ENCODE measurements around the gene DNAH6.

The DNAH6 gene

GRCh38 chr2:84725717-84726116 lies 209.4 kb downstream of the DNAH6 start:
- H2BK120ac ChIP-seq (ENCODE audit: insufficient read depth, low read length, poor library complexity), result no peak overlapping the region
- H2AK5ac ChIP-seq (ENCODE audit: low read length), result no peak overlapping the region
- no peaks in the 10 kb centered on the region for H3K79me1 ChIP-seq (ENCODE audit: low read length)
- no peak overlapping the region for H4K8ac ChIP-seq (ENCODE audit: low read depth, low read length)
- H3K9me3 ChIP-seq (ENCODE audit: insufficient read depth, low read depth, low read length), result no peaks in the 10 kb centered on the region
- H3K27ac ChIP-seq (ENCODE audit: low read depth, low read length), result no peak overlapping the region
- H3K4me3 ChIP-seq (ENCODE audit: low read depth, low read length), result no peak overlapping the region
- no peaks in the 10 kb centered on the region for H3K79me2 ChIP-seq (ENCODE audit: control insufficient read depth, insufficient read depth, low read length, poor library complexity)
- H3K36me3 ChIP-seq (ENCODE audit: control insufficient read depth in 1 of 2, insufficient read depth in 2 of 2, low read length in 2 of 2), result no peaks in the 10 kb centered on the region
- no peak overlapping the region for H3K14ac ChIP-seq (ENCODE audit: low read length)
- H3K9ac ChIP-seq (ENCODE audit: low read length), result no peak overlapping the region
- H2AFZ ChIP-seq (ENCODE audit: insufficient read depth, low read length, poor library complexity), result no peak overlapping the region
- H4K91ac ChIP-seq (ENCODE audit: low read depth, low read length), result no peak overlapping the region
- no peaks in the 10 kb centered on the region for H3K27me3 ChIP-seq (ENCODE audit: insufficient read depth, low read length)
- DNase-seq, result no peak
- no peak overlapping the region for H3K23ac ChIP-seq (ENCODE audit: low read length)
- H3K4me1 ChIP-seq (ENCODE audit: control insufficient read depth in 1 of 2, insufficient read depth in 2 of 2, low read length in 2 of 2), result no peaks in the 10 kb centered on the region
- H3K4ac ChIP-seq (ENCODE audit: low read depth, low read length), result no peak overlapping the region
- no CpG with 5 or more reads among the region's 1 CpG for WGBS (ENCODE audit: extremely low coverage, insufficient coverage, insufficient read length)
- no peak overlapping the region for H2BK12ac ChIP-seq (ENCODE audit: low read length)
- no peak overlapping the region for H4K12ac ChIP-seq (ENCODE audit: low read depth, low read length)
- no peak overlapping the region for H3K18ac ChIP-seq (ENCODE audit: low read length)
- no peak overlapping the region for H2BK5ac ChIP-seq (ENCODE audit: low read depth, low read length, poor library complexity)
- no peak overlapping the region for H3K4me2 ChIP-seq (ENCODE audit: low read length)

- H3K23ac ChIP-seq (ENCODE audit: low read length), result no peak overlapping the region
- H3K4me1 ChIP-seq (ENCODE audit: control insufficient read depth in 1 of 2, insufficient read depth in 2 of 2, low read length in 2 of 2), result no peaks in the 10 kb centered on the region
- no peak overlapping the region for H4K91ac ChIP-seq (ENCODE audit: low read depth, low read length)
- no peaks in the 10 kb centered on the region for H3K79me2 ChIP-seq (ENCODE audit: control insufficient read depth, insufficient read depth, low read length, poor library complexity)
- no peak overlapping the region for H2BK12ac ChIP-seq (ENCODE audit: low read length)
- H2AK5ac ChIP-seq (ENCODE audit: low read length), result no peak overlapping the region
- no peak overlapping the region for H3K18ac ChIP-seq (ENCODE audit: low read length)
- H3K9ac ChIP-seq (ENCODE audit: low read length), result no peak overlapping the region
- H2BK120ac ChIP-seq (ENCODE audit: insufficient read depth, low read length, poor library complexity), result no peak overlapping the region
- H2AFZ ChIP-seq (ENCODE audit: insufficient read depth, low read length, poor library complexity), result no peak overlapping the region
- no peak overlapping the region for H3K4ac ChIP-seq (ENCODE audit: low read depth, low read length)
- H4K8ac ChIP-seq (ENCODE audit: low read depth, low read length), result no peak overlapping the region
- no peak overlapping the region for H3K4me2 ChIP-seq (ENCODE audit: low read length)
- no peak for DNase-seq
- H3K9me3 ChIP-seq (ENCODE audit: insufficient read depth, low read depth, low read length), result no peaks in the 10 kb centered on the region
- no peaks in the 10 kb centered on the region for H3K27me3 ChIP-seq (ENCODE audit: insufficient read depth, low read length)
- WGBS (ENCODE audit: extremely low coverage, insufficient coverage, insufficient read length), result no CpG with 5 or more reads among the region's 1 CpG
- no peaks in the 10 kb centered on the region for H3K79me1 ChIP-seq (ENCODE audit: low read length)
- no peak overlapping the region for H4K12ac ChIP-seq (ENCODE audit: low read depth, low read length)
- H3K27ac ChIP-seq (ENCODE audit: low read depth, low read length), result no peak overlapping the region
- no peak overlapping the region for H3K4me3 ChIP-seq (ENCODE audit: low read depth, low read length)
- H3K36me3 ChIP-seq (ENCODE audit: control insufficient read depth in 1 of 2, insufficient read depth in 2 of 2, low read length in 2 of 2), result no peaks in the 10 kb centered on the region
- no peak overlapping the region for H3K14ac ChIP-seq (ENCODE audit: low read length)
- no peak overlapping the region for H2BK5ac ChIP-seq (ENCODE audit: low read depth, low read length, poor library complexity)
Observed at GRCh38 chr2:84727315-84727714, 211.0 kb downstream of the DNAH6 start.

- no peak overlapping the region for H3K4me2 ChIP-seq (ENCODE audit: low read length)
- H4K91ac ChIP-seq (ENCODE audit: low read depth, low read length), result no peak overlapping the region
- H3K18ac ChIP-seq (ENCODE audit: low read length), result no peak overlapping the region
- H4K8ac ChIP-seq (ENCODE audit: low read depth, low read length), result no peak overlapping the region
- H2AFZ ChIP-seq (ENCODE audit: insufficient read depth, low read length, poor library complexity), result no peak overlapping the region
- H2BK120ac ChIP-seq (ENCODE audit: insufficient read depth, low read length, poor library complexity), result no peak overlapping the region
- H3K23ac ChIP-seq (ENCODE audit: low read length), result no peak overlapping the region
- no peak overlapping the region for H3K4ac ChIP-seq (ENCODE audit: low read depth, low read length)
- H3K36me3 ChIP-seq (ENCODE audit: control insufficient read depth in 1 of 2, insufficient read depth in 2 of 2, low read length in 2 of 2), result no peaks in the 10 kb centered on the region
- H2AK5ac ChIP-seq (ENCODE audit: low read length), result no peak overlapping the region
- H3K9ac ChIP-seq (ENCODE audit: low read length), result no peak overlapping the region
- no peak overlapping the region for H3K4me3 ChIP-seq (ENCODE audit: low read depth, low read length)
- H3K27me3 ChIP-seq (ENCODE audit: insufficient read depth, low read length), result no peaks in the 10 kb centered on the region
- H3K27ac ChIP-seq (ENCODE audit: low read depth, low read length), result no peak overlapping the region
- H3K79me2 ChIP-seq (ENCODE audit: control insufficient read depth, insufficient read depth, low read length, poor library complexity), result no peaks in the 10 kb centered on the region
- H2BK12ac ChIP-seq (ENCODE audit: low read length), result no peak overlapping the region
- no CpG with 5 or more reads among the region's 2 CpGs for WGBS (ENCODE audit: extremely low coverage, insufficient coverage, insufficient read length)
- no peaks in the 10 kb centered on the region for H3K4me1 ChIP-seq (ENCODE audit: control insufficient read depth in 1 of 2, insufficient read depth in 2 of 2, low read length in 2 of 2)
- no peak for DNase-seq
- no peak overlapping the region for H2BK5ac ChIP-seq (ENCODE audit: low read depth, low read length, poor library complexity)
- no peaks in the 10 kb centered on the region for H3K9me3 ChIP-seq (ENCODE audit: insufficient read depth, low read depth, low read length)
- no peaks in the 10 kb centered on the region for H3K79me1 ChIP-seq (ENCODE audit: low read length)
- no peak overlapping the region for H4K12ac ChIP-seq (ENCODE audit: low read depth, low read length)
- no peak overlapping the region for H3K14ac ChIP-seq (ENCODE audit: low read length)
Observed at GRCh38 chr2:84729224-84729623, 212.9 kb downstream of the DNAH6 start.

- WGBS (ENCODE audit: extremely low coverage, insufficient coverage, insufficient read length), result no CpG with 5 or more reads among the region's 3 CpGs
- Histone ChIP-seq H2AFZ (ENCODE audit: insufficient read depth, low read length, poor library complexity) (no peak overlapping the region), H2BK120ac (ENCODE audit: insufficient read depth, low read length, poor library complexity) (no peak overlapping the region), H3K36me3 (ENCODE audit: control insufficient read depth in 1 of 2, insufficient read depth in 2 of 2, low read length in 2 of 2) (no peaks in the 10 kb centered on the region), H4K91ac (ENCODE audit: low read depth, low read length) (no peak overlapping the region), H2BK12ac (ENCODE audit: low read length) (no peak overlapping the region), H3K23ac (ENCODE audit: low read length) (no peak overlapping the region), H2BK5ac (ENCODE audit: low read depth, low read length, poor library complexity) (no peak overlapping the region), H3K4me3 (ENCODE audit: low read depth, low read length) (no peak overlapping the region), H4K8ac (ENCODE audit: low read depth, low read length) (no peak overlapping the region), H3K14ac (ENCODE audit: low read length) (no peak overlapping the region), H3K9ac (ENCODE audit: low read length) (no peak overlapping the region), H3K4me2 (ENCODE audit: low read length) (no peak overlapping the region), H3K4ac (ENCODE audit: low read depth, low read length) (no peak overlapping the region), H3K4me1 (ENCODE audit: control insufficient read depth in 1 of 2, insufficient read depth in 2 of 2, low read length in 2 of 2) (no peaks in the 10 kb centered on the region), H3K27me3 (ENCODE audit: insufficient read depth, low read length) (no peaks in the 10 kb centered on the region), H4K12ac (ENCODE audit: low read depth, low read length) (no peak overlapping the region), H3K79me2 (ENCODE audit: control insufficient read depth, insufficient read depth, low read length, poor library complexity) (no peaks in the 10 kb centered on the region), H3K27ac (ENCODE audit: low read depth, low read length) (no peak overlapping the region), H2AK5ac (ENCODE audit: low read length) (no peak overlapping the region), H3K9me3 (ENCODE audit: insufficient read depth, low read depth, low read length) (no peaks in the 10 kb centered on the region), H3K79me1 (ENCODE audit: low read length) (no peaks in the 10 kb centered on the region), H3K18ac (ENCODE audit: low read length) (no peak overlapping the region)
- no peak for DNase-seq
Observed at GRCh38 chr2:84731185-84731584, 214.9 kb downstream of the DNAH6 start.

Data from trophoblast cell (in vitro differentiated cells and primary cell).